ENCODE data around the gene C17orf75.
"Not testable (repeated sequence)": the region's sequence is repeated elsewhere in the genome, so short reads cannot be mapped to it uniquely, and the experiment has no call there.

Gene C17orf75

DNA sequence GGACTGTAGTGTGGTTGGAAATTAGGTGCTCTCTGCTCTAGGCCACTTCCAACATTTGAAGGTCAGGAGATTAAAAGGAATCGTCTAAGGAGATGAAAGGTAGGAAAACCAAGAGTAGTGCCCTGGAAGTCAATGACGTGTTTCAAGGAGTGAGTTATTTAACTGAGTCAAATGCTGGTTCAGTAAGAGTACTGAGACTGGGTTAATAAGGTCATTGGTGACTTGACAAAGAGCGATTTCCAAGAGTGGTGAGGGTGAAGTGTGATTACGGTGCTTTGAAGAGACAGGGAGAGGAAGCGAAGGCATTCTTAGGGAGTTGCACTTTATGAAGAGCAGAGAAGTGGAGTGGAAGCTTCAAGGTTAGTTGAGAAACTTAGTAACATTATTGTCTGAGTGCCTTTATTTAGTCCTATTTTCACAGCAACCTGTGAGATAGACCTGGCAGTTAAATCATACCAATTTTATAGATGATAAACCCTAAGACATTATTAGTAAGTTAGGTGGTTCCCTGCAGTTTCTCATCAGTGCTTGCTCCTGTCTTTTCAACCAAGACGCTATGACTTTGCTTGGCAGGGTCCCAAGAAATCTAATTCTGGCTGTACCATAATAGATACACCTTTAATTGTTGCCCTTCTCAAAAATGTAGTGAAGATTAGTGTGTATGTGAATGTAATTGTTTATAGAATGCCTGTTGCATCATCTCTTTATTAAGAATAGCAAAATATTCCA lies 13.8 kb upstream of the C17orf75 start:
- peaks cover 26 to 38% of the 10 kb centered on the region in 2 donors for H3K36me3 Mint-ChIP-seq
- no peaks in the 10 kb centered on the region for H3K9me3 Mint-ChIP-seq
- H3K4me1 Mint-ChIP-seq: peaks cover 18 to 27% of the 10 kb centered on the region in 2 donors

DNA sequence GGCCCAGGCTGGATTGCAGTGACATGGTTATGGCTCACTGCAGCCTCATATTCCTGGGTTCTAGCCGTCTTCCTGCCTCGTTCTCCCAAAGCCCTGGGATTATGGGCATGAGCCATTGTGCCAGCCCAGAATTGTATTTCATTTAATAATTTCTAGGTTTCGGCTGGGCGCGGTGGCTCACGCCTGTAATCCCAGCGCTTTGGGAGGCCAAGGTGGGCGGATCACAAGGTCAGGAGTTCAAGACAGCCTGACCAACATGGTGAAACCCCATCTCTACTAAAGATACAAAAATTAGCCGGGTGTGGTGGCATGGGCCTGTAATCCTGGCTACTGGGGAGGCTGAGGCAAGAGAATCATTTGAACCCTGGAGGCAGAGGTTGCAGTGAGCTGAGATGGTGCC lies 10.8 kb upstream of the C17orf75 start:
- peaks cover 36 to 42% of the 10 kb centered on the region in 2 donors for H3K36me3 Mint-ChIP-seq
- not testable (repeated sequence) for H3K27ac Mint-ChIP-seq; H3K9me3 Mint-ChIP-seq; H3K4me3 Mint-ChIP-seq; H3K27me3 Mint-ChIP-seq; DNase-seq; ATAC-seq (replicated peaks)
- peaks cover 18 to 37% of the 10 kb centered on the region in 2 donors for H3K4me1 Mint-ChIP-seq

More for the DNA sequence above, 13.8 kb upstream of the C17orf75 start:
- peak overlapping the region in 1 of 2 donors; percentile 23 for H3K4me3 Mint-ChIP-seq
- H3K27ac Mint-ChIP-seq: no peak overlapping the region
- H3K27me3 Mint-ChIP-seq: no peaks in the 10 kb centered on the region
- DNase-seq (no peak), ATAC-seq (replicated peaks) (no peak)

- DNase-seq (peak; percentile 8), ATAC-seq (replicated peaks) (peak; percentile 45 to 49)
- Mint-ChIP-seq H3K36me3 (peaks cover 30 to 36% of the 10 kb centered on the region in 2 donors), H3K4me3 (peak overlapping the region; percentile 92 to 94), H3K9me3 (no peaks in the 10 kb centered on the region), H3K27me3 (no peaks in the 10 kb centered on the region), H3K4me1 (peaks cover 14 to 35% of the 10 kb centered on the region in 2 donors), H3K27ac (peak overlapping the region; percentile 99)
Observed at GRCh38 chr17:32350666-32351418, 8.9 kb upstream of the C17orf75 start.

- Mint-ChIP-seq H3K27ac (peak within 1 kb of the TSS; percentile 99), H3K4me1 (peaks cover 7 to 27% of the 10 kb centered on the region in 2 donors), H3K36me3 (peaks cover 22 to 28% of the 10 kb centered on the region in 2 donors), H3K4me3 (peak within 1 kb of the TSS; percentile 92 to 94), H3K27me3 (no peaks in the 10 kb centered on the region), H3K9me3 (no peaks in the 10 kb centered on the region)
- DNase-seq: peak; percentile 92
- ATAC-seq (replicated peaks): peak; percentile 96 to 97
Observed at GRCh38 chr17:32349854-32350665, 8.1 kb upstream of the C17orf75 start, which contains the start of gene ZNF207. TSS of gene ZNF207 (plus strand) at chr17:32350157. CDS start at chr17:32350286, 129 bp downstream.

- no peak for DNase-seq
- peak overlapping the region; percentile 99 for H3K27ac Mint-ChIP-seq
- peak in 1 of 2 donors; percentile 20 for ATAC-seq (replicated peaks)
- peaks cover 19 to 23% of the 10 kb centered on the region in 2 donors for H3K36me3 Mint-ChIP-seq
- H3K4me3 Mint-ChIP-seq: peak overlapping the region; percentile 92 to 94
- H3K9me3 Mint-ChIP-seq: no peaks in the 10 kb centered on the region
- H3K27me3 Mint-ChIP-seq: no peaks in the 10 kb centered on the region
- peaks cover 2 to 22% of the 10 kb centered on the region in 2 donors for H3K4me1 Mint-ChIP-seq
Observed at GRCh38 chr17:32349503-32349853, 7.5 kb upstream of the C17orf75 start.

DNA sequence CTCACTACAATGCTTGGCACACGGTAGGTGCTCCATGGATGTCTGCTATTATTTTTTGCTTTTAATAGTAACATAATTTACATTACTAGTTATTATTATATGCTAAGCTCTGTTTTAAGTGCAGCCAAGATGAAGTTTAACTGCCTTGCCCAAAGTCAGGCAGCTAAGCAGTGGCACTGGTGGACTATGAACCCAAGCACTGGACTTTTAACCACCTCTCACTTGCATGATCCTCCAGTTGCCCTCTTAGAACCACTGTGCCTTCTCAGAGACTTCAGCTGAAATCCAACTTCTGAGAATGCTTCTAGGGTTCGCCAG lies 6.5 kb upstream of the C17orf75 start:
- peaks cover 2 to 15% of the 10 kb centered on the region in 2 donors for H3K4me1 Mint-ChIP-seq
- peaks cover 13 to 17% of the 10 kb centered on the region in 2 donors for H3K36me3 Mint-ChIP-seq
- H3K27me3 Mint-ChIP-seq: no peaks in the 10 kb centered on the region
- DNase-seq (no peak), ATAC-seq (replicated peaks) (no peak)
- H3K9me3 Mint-ChIP-seq: no peaks in the 10 kb centered on the region
- H3K27ac Mint-ChIP-seq: peak overlapping the region; percentile 65
- H3K4me3 Mint-ChIP-seq: peak overlapping the region in 1 of 2 donors; percentile 50

DNA sequence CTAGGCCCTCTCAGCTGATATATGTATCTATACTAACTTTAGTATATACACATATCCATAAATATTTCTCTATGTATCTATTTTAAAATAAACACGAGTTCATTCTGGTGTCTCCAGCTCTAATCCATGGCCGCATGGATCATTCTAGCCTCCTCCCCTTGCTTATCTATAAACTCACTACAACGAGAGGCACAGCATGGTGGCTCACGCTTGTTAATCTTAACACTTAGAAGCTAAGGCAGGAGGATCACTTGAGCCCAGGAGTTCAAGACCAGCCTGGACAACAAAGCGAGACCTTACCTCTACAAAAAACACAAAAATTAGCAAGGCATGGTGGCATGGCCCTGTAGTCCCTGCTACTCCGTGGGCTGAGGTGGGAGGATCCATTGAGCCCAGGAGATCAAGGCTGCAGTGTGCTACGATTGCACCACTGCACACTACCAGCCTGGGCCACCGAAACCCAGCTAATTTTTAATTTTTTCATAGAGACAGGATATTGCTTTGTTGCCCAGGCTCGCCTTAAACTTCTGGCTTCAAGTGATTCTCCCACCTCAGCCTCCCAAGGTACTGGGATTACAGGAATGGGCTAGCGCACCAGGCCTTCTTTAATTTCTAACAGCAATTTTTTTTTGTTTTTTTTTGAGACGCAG lies 4.1 kb upstream of the C17orf75 start:
- H3K9me3 Mint-ChIP-seq: no peaks in the 10 kb centered on the region
- H3K27me3 Mint-ChIP-seq: no peaks in the 10 kb centered on the region
- H3K4me1 Mint-ChIP-seq: peaks cover 10 to 30% of the 10 kb centered on the region in 2 donors
- peaks cover 12 to 13% of the 10 kb centered on the region in 2 donors for H3K36me3 Mint-ChIP-seq
- no peak overlapping the region for H3K4me3 Mint-ChIP-seq
- H3K27ac Mint-ChIP-seq: no peak overlapping the region
- DNase-seq (no peak), ATAC-seq (replicated peaks) (no peak)

GRCh38 chr17:32342603-32343325 lies 791 bp upstream of the C17orf75 start:
- Mint-ChIP-seq H3K4me3 (peak overlapping the region; percentile 93 to 96), H3K27me3 (no peaks in the 10 kb centered on the region), H3K4me1 (peaks cover 12 to 20% of the 10 kb centered on the region in 2 donors), H3K36me3 (peaks cover 2 to 8% of the 10 kb centered on the region in 2 donors), H3K27ac (peak overlapping the region; percentile 95), H3K9me3 (no peaks in the 10 kb centered on the region)
- ATAC-seq (replicated peaks) (no peak), DNase-seq (no peak)

GRCh38 chr17:32341141-32341856 lies 674 bp downstream of the C17orf75 start:
- H3K4me1 Mint-ChIP-seq: peaks cover 12 to 20% of the 10 kb centered on the region in 2 donors
- DNase-seq (no peak), ATAC-seq (replicated peaks) (peak; percentile 66 to 67)
- H3K27me3 Mint-ChIP-seq: no peaks in the 10 kb centered on the region
- peak overlapping the region; percentile 97 for H3K27ac Mint-ChIP-seq
- H3K36me3 Mint-ChIP-seq: peaks cover 7 to 11% of the 10 kb centered on the region in 2 donors
- H3K9me3 Mint-ChIP-seq: no peaks in the 10 kb centered on the region
- peak overlapping the region; percentile 93 to 96 for H3K4me3 Mint-ChIP-seq

DNA sequence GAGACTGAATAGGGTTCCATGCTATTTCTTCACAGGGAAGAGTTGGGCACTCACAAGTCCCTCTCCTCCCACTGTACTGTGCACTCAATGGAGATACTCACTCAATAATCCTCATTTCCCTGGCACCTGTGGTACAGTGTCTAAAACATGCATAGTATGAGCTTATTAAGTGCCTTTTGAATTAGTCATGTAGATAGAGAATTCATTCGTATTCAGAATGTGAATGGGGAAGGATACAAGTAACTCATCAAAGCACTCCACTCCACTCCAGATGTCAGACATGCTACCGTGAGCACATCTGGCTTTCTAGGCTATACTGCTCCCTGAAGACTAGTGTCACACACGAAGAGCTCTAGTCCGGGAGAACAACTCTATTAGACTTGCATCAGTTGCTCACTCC lies 6.3 kb downstream of the C17orf75 start:
- DNase-seq (no peak), ATAC-seq (replicated peaks) (no peak)
- no peaks in the 10 kb centered on the region for H3K27me3 Mint-ChIP-seq
- H3K4me1 Mint-ChIP-seq: peaks cover 3 to 14% of the 10 kb centered on the region in 2 donors
- H3K4me3 Mint-ChIP-seq: no peak overlapping the region
- peaks cover 9 to 38% of the 10 kb centered on the region in 2 donors for H3K36me3 Mint-ChIP-seq
- no peak overlapping the region for H3K27ac Mint-ChIP-seq
- H3K9me3 Mint-ChIP-seq: no peaks in the 10 kb centered on the region

DNA sequence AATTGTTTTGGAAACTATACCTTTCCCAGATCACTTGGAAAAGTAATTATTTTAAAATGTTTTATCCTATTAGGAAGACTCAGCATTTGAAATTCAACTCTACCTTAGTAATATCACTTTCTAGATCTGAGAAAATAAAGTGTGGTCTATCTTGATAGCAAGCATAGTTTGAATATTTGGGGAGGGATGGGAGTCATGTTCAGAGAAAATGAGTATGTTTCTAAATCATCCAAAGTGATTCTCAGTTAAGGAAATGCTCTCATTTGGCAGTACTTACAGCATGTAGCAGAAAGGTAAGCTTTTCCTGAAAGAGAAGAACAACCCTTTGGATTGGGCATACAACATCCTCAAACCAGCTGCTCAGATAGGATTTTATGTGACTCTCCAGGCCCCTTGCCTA lies 6.9 kb downstream of the C17orf75 start:
- H3K4me1 Mint-ChIP-seq: peaks cover 2 to 13% of the 10 kb centered on the region in 2 donors
- no peak for ATAC-seq (replicated peaks)
- peaks cover 9 to 36% of the 10 kb centered on the region in 2 donors for H3K36me3 Mint-ChIP-seq

DNA sequence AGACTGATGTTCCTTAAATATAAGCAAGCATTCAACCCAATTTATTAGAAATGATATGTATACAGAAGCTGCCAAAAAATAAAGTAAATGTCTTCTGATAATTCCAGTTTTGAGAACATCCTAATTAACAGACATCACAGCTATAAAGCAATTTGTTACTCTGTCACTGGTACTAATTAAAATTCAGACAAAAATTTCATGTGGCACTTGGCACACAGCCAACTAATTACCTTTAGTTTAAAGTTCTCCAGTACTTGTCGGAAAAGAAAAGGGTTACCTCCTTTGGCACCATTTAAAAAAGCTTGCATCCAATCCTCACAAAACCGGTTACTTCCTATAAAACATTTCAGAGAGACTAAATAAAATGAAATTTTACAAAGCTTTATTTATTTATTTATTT lies 8.8 kb downstream of the C17orf75 start:
- ATAC-seq (replicated peaks) (no peak), DNase-seq (no peak)
- Mint-ChIP-seq H3K36me3 (peaks cover 9 to 34% of the 10 kb centered on the region in 2 donors), H3K27ac (no peak overlapping the region), H3K27me3 (no peaks in the 10 kb centered on the region), H3K4me1 (peaks cover 2 to 13% of the 10 kb centered on the region in 2 donors), H3K9me3 (no peaks in the 10 kb centered on the region), H3K4me3 (no peak overlapping the region)

More for the DNA sequence above, 6.9 kb downstream of the C17orf75 start:
- Mint-ChIP-seq H3K27ac (no peak overlapping the region), H3K27me3 (no peaks in the 10 kb centered on the region), H3K4me3 (no peak overlapping the region), H3K9me3 (no peaks in the 10 kb centered on the region)
- DNase-seq: no peak
